HG03103 (cell line): Measurements from ENCODE around the gene CYP4A11.
"Not testable (repeated sequence)": the region's sequence is repeated elsewhere in the genome, so short reads cannot be mapped to it uniquely, and the experiment has no call there.

Source experiments
- ATAC-seq: cut with Tn5 transposase; IDR thresholded peaks from one replicate; pipeline ENCODE4 v1.9.1; 2021; ENCODE audit warnings: low read depth; ENCODE audit not compliant: unreplicated experiment

CYP4A11 gene

GRCh38 chr1:46941135-46941694 is at the start of gene CYP4A11:
Gene CYP4A11, minus strand, starts transcription at chr1:46941476. Its CDS starts 43 bp downstream, at chr1:46941433.
- ATAC-seq, result no peak

GRCh38 chr1:46990541-46990940 is 49.3 kb upstream of the CYP4A11 start:
- not testable (repeated sequence) for ATAC-seq

- ATAC-seq, result no peak
Observed at GRCh38 chr1:46983830-46984586, 42.7 kb upstream of the CYP4A11 start.

DNA sequence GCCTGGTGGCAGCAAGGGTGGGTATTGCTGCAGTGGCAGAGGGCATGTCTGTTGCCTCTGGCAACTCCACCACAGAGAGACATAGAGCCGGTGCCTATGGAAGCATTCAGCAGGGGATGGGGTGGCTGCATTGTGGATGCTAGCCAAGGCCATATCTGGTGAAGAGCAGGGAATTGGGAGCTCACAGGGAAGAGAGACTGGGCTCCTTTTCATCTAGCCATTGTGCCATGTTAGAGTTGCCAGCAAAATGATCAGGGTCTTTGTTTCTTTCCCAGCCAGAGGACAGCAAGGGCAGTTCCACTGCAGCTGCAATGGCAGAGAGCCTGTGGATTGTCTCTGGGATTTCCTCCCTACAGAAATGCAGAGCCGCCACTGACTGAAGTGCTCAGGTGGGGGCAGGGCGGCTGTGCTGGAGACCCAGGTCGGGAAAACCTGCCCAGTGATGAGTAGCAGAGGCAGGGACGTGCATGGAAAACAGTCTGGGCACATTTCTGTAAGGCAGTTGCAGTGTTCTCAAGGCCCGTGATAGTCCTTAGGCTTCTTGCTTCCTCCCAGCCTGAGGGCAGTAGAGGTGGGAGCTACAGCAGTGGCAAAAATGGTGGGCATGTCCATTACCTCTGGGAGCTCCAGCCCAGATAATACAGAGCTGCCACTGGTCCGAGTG is 42.0 kb upstream of the CYP4A11 start:
- ATAC-seq, result no peak

- no peak for ATAC-seq
Observed at GRCh38 chr1:46969014-46969619, 27.8 kb upstream of the CYP4A11 start.

GRCh38 chr1:46962272-46962671 is 21.0 kb upstream of the CYP4A11 start:
- not testable (repeated sequence) for ATAC-seq

DNA sequence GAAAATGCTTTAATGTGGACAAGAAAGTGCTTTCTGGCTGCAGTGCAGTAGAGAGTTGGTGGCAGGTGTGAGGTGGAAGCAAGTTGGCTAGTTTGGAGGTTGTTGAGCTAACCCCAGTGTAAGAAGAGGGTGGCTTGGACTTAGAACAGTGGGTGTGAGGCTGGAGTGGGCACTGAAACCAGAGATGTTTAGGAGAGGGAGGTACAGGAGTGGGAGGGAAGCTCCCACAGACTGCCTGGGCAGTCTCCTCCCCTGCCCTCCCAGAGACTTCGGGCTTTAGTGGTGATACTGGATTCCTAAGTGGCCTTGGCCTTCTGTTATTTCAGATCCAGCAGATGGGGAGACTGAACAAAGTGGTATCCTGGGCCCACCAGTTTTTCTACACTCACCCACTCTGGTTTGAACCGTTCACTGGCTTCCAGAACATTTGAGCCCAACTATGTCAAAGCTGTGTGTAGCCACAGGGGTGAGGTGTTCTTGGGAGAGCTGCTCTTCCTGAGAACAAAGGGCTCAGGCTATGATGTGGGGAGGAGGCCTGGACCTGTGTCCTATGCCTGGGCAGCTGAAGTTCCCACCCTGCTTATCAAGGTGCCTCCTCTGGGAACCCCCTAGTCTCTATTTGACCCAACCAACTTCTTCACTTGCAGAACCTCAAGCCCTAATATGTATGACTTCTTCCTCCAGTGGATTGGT is 19.9 kb upstream of the CYP4A11 start:
- ATAC-seq, result no peak

GRCh38 chr1:46960250-46960649 is 19.0 kb upstream of the CYP4A11 start:
- no peak for ATAC-seq

DNA sequence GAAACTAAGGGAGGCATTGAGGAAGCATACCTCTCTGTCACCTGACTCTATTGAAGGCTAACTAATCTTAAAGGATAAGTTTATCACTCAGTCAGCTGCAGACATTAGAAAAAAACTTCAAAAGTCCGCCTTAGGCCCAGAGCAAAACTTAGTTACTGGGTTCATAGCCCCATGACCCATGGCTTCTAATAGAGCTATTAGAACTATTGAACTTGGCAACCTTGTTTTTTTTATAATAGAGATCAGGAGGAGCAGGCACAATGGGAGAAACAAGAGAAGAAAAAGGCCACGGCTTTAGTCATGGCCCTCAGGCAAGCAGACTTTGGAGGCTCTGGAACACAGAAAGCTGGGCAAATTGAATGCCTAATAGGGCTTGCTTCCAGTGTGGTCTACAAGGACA is 13.8 kb upstream of the CYP4A11 start:
- not testable (repeated sequence) for ATAC-seq

- ATAC-seq, result not testable (repeated sequence)
Observed at GRCh38 chr1:46953847-46954246, 12.6 kb upstream of the CYP4A11 start.

- not testable (repeated sequence) for ATAC-seq
Observed at GRCh38 chr1:46949417-46949666, 8.1 kb upstream of the CYP4A11 start.

- ATAC-seq, result no peak
Observed at GRCh38 chr1:46948629-46949416, 7.5 kb upstream of the CYP4A11 start.

- ATAC-seq, result not testable (repeated sequence)
Observed at GRCh38 chr1:46947706-46948105, 6.4 kb upstream of the CYP4A11 start.

DNA sequence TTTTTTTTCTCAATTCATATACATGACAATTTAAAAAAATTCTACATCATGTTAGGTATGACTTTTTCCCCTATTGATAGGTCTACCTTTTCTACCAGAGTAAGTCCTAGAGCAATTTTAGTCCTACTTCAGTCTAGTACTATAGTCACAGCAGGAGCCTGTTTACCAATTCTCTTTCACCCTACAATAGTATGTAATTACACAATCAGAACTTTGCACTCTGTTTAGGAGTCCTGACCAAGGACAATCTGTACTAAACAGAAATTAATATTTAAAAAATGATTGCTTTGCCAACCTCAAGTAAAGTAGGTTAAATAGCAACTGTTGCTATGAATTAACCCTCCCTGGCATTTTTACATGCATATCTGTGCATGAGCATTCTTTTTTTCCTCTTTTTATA is 810 bp upstream of the CYP4A11 start:
- no peak for ATAC-seq

GRCh38 chr1:46940307-46940706 is 969 bp downstream of the CYP4A11 start:
- ATAC-seq, result no peak

- ATAC-seq, result no peak
Observed at GRCh38 chr1:46937270-46937669, 4.0 kb downstream of the CYP4A11 start.

GRCh38 chr1:46936788-46937187 is 4.5 kb downstream of the CYP4A11 start:
- ATAC-seq, result no peak

GRCh38 chr1:46934852-46935251 is 6.4 kb downstream of the CYP4A11 start:
- ATAC-seq, result not testable (repeated sequence)

- not testable (repeated sequence) for ATAC-seq
Observed at GRCh38 chr1:46932020-46932419, 9.3 kb downstream of the CYP4A11 start.

DNA sequence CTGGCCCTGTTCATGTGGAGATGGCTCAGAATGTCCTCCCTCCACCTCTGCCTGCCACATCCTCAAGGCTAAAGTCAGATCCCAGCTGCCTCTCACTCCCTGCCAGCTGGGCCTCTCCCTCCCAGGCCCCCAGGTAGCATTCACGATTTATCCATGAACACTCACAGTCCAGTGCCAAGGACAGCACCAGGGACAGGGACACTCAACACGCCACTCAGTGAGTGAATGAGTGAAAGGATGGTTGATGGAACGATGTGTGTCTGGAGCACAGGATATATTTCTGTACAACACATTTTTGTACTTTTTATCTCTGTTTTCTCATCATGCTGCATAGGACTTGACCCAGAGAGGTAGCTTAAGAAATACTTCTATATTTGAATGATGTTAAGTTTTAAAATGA is 10.1 kb downstream of the CYP4A11 start:
- no peak for ATAC-seq
